ENCODE data around the gene ERC1. TPM values are rescaled to one million over a fixed set of nuclear protein-coding genes. Genes with fewer than 3 reads are reported as not detected.

The ERC1 gene
- total and polyA plus RNA-seq, 4 donors: 7.4 to 78.2 (median 39.8) TPM

GRCh38 chr12:1176191-1176590 lies 185.2 kb downstream of the ERC1 start:
- no peaks in the 10 kb centered on the region for H3K27me3 ChIP-seq (ENCODE audit: control insufficient read depth in 3 of 3, insufficient read depth in 3 of 3, low read length in 2 of 3)
- peaks cover 0 to 6% (median 0%) of the 10 kb centered on the region in 5 donors for H3K4me1 ChIP-seq (ENCODE audit: control insufficient read depth in 5 of 5, insufficient read depth in 5 of 5, low read length in 5 of 5)
- no peak overlapping the region for H3K27ac ChIP-seq (ENCODE audit: low read depth in 1 of 2, low read length in 1 of 2)
- TF ChIP-seq, protein P1, sequence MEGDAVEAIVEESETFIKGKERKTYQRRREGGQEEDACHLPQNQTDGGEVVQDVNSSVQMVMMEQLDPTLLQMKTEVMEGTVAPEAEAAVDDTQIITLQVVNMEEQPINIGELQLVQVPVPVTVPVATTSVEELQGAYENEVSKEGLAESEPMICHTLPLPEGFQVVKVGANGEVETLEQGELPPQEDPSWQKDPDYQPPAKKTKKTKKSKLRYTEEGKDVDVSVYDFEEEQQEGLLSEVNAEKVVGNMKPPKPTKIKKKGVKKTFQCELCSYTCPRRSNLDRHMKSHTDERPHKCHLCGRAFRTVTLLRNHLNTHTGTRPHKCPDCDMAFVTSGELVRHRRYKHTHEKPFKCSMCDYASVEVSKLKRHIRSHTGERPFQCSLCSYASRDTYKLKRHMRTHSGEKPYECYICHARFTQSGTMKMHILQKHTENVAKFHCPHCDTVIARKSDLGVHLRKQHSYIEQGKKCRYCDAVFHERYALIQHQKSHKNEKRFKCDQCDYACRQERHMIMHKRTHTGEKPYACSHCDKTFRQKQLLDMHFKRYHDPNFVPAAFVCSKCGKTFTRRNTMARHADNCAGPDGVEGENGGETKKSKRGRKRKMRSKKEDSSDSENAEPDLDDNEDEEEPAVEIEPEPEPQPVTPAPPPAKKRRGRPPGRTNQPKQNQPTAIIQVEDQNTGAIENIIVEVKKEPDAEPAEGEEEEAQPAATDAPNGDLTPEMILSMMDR (IDR thresholded peaks at IDR 0.05; ENCODE audit: control extremely low read depth, extremely low read depth): no peak
- H3K36me3 ChIP-seq (ENCODE audit: control insufficient read depth in 4 of 4, insufficient read depth in 4 of 4, low read length in 4 of 4): peaks cover 0 to 3% (median under 1%) of the 10 kb centered on the region in 4 donors
- H3K9ac ChIP-seq (ENCODE audit: insufficient read depth in 1 of 2, low read length in 2 of 2): no peak overlapping the region
- H3K9me3 ChIP-seq (ENCODE audit: control insufficient read depth in 4 of 4, insufficient read depth in 3 of 4, low read length in 3 of 4): no peaks in the 10 kb centered on the region
- no peak overlapping the region for H3K4me3 ChIP-seq
- ATAC-seq (ENCODE audit: insufficient read depth, low FRiP score) (no peak), DNase-seq (no peak)

DNA sequence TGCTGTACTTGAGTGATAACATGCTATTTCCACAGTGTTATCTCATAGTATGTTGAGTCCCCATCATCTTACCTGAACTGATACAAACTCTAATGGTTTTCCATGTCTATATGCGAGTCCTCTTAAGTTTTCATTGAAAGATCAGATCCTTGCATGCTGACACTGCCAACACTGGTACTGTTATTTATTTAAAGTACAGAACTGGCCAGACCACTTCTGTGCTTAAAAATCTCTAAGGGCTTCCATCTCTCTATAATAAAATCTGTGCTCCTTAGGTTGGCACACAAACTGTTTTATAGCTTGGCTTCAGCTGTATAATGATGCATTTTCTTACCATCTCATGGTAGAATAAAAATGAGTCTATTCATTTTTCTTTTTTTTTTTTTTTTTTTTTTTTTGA lies 188.1 kb downstream of the ERC1 start:
- H3K36me3 ChIP-seq (ENCODE audit: control insufficient read depth in 4 of 4, insufficient read depth in 4 of 4, low read length in 4 of 4): peaks cover 0 to 4% (median under 1%) of the 10 kb centered on the region in 4 donors
- H3K27ac ChIP-seq (ENCODE audit: low read depth in 1 of 2, low read length in 1 of 2): no peak overlapping the region
- no peak overlapping the region for H3K9ac ChIP-seq (ENCODE audit: insufficient read depth in 1 of 2, low read length in 2 of 2)
- no peaks in the 10 kb centered on the region for H3K27me3 ChIP-seq (ENCODE audit: control insufficient read depth in 3 of 3, insufficient read depth in 3 of 3, low read length in 2 of 3)
- no peaks in the 10 kb centered on the region for H3K9me3 ChIP-seq (ENCODE audit: control insufficient read depth in 4 of 4, insufficient read depth in 3 of 4, low read length in 3 of 4)
- peak in 2 of 3 donors; percentile 8 to 54 for DNase-seq
- WGBS, 2 donors: 78 to 93% methylated on average over 1 of the region's 1 CpG
- TF ChIP-seq, protein P1 (IDR thresholded peaks at IDR 0.05; ENCODE audit: control extremely low read depth, extremely low read depth): no peak
- H3K4me3 ChIP-seq: no peak overlapping the region
- ATAC-seq (ENCODE audit: insufficient read depth, low FRiP score): no peak
- peaks cover 0 to 2% (median 0%) of the 10 kb centered on the region in 5 donors for H3K4me1 ChIP-seq (ENCODE audit: control insufficient read depth in 5 of 5, insufficient read depth in 5 of 5, low read length in 5 of 5)

GRCh38 chr12:1182069-1182468 lies 191.0 kb downstream of the ERC1 start:
- peaks cover 0 to 4% (median 2%) of the 10 kb centered on the region in 4 donors for H3K36me3 ChIP-seq (ENCODE audit: control insufficient read depth in 4 of 4, insufficient read depth in 4 of 4, low read length in 4 of 4)
- no peak overlapping the region for H3K4me3 ChIP-seq
- H3K9me3 ChIP-seq (ENCODE audit: control insufficient read depth in 4 of 4, insufficient read depth in 3 of 4, low read length in 3 of 4): no peaks in the 10 kb centered on the region
- TF ChIP-seq, protein P1 (IDR thresholded peaks at IDR 0.05; ENCODE audit: control extremely low read depth, extremely low read depth): no peak
- no peak overlapping the region for H3K9ac ChIP-seq (ENCODE audit: insufficient read depth in 1 of 2, low read length in 2 of 2)
- ATAC-seq (ENCODE audit: insufficient read depth, low FRiP score) (no peak), DNase-seq (no peak)
- no peak overlapping the region for H3K27ac ChIP-seq (ENCODE audit: low read depth in 1 of 2, low read length in 1 of 2)
- WGBS, 2 donors: 96 to 98% methylated on average over 2 of the region's 2 CpGs
- peaks cover 0 to 1% (median 0%) of the 10 kb centered on the region in 5 donors for H3K4me1 ChIP-seq (ENCODE audit: control insufficient read depth in 5 of 5, insufficient read depth in 5 of 5, low read length in 5 of 5)
- no peaks in the 10 kb centered on the region for H3K27me3 ChIP-seq (ENCODE audit: control insufficient read depth in 3 of 3, insufficient read depth in 3 of 3, low read length in 2 of 3)

DNA sequence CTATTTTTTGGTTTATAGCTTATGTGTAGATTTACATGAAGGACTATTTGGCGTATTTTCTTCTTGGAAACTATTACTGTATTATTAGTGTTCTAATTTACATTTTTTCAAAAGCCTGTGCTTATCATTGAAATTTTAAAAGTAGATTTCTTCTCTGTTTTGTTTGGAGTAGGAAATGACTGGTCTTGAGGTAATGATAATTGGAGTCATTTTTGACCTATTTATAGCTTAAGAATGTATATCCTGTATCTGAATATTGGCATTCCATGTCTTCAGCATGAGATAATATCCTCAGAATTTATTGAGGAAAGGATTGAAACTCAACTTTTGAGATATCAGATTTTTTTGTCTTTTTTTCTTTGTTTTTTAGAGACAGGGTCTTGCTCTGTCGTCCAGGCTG lies 193.4 kb downstream of the ERC1 start:
- peaks cover 0 to 6% (median 4%) of the 10 kb centered on the region in 4 donors for H3K36me3 ChIP-seq (ENCODE audit: control insufficient read depth in 4 of 4, insufficient read depth in 4 of 4, low read length in 4 of 4)
- WGBS, 2 donors: 93 to 98% methylated on average over 2 of the region's 2 CpGs
- H3K4me1 ChIP-seq (ENCODE audit: control insufficient read depth in 5 of 5, insufficient read depth in 5 of 5, low read length in 5 of 5): peaks cover 0 to 1% (median 0%) of the 10 kb centered on the region in 5 donors
- DNase-seq (no peak), ATAC-seq (ENCODE audit: insufficient read depth, low FRiP score) (no peak)
- TF ChIP-seq, protein P1 (IDR thresholded peaks at IDR 0.05; ENCODE audit: control extremely low read depth, extremely low read depth): no peak
- no peak overlapping the region for H3K27ac ChIP-seq (ENCODE audit: low read depth in 1 of 2, low read length in 1 of 2)
- H3K27me3 ChIP-seq (ENCODE audit: control insufficient read depth in 3 of 3, insufficient read depth in 3 of 3, low read length in 2 of 3): no peaks in the 10 kb centered on the region
- H3K9me3 ChIP-seq (ENCODE audit: control insufficient read depth in 4 of 4, insufficient read depth in 3 of 4, low read length in 3 of 4): no peaks in the 10 kb centered on the region
- no peak overlapping the region for H3K9ac ChIP-seq (ENCODE audit: insufficient read depth in 1 of 2, low read length in 2 of 2)
- H3K4me3 ChIP-seq: no peak overlapping the region

Measured in lung (tissue), 12 donors.